ENCODE data around the gene RAB20. TPM values are rescaled to one million over a fixed set of nuclear protein-coding genes. Genes with fewer than 3 reads are reported as not detected.
A peak's percentile ranks its signal among the peaks of the same experiment; 100 is the strongest.

Gene RAB20
- total and polyA plus RNA-seq, 2 of the 8 experiments (the other 6 are each of a cell fraction or from before 2014, with no cell fraction given), result 14.8 to 27.9 TPM

DNA sequence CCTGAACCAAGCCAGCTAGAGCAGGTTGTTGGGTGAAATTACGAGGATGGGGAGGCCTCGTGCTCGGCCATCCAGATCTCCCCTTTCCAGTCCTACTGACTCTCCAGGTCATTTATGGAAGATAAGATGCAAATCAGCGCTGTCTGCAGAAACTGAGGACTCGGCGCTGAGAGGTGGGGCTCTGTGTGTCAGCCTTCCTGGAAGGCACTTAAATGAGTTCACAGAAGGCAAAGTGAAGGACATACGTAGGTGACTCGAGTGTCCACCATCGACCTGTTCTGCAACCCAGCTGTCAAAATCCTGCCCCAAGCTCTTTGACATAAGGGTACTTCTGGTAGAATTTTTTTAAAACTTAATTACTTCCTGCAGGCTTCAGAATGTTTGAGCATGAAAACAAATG is 86.4 kb downstream of the RAB20 start:
- 0 out of 2 replicates have a peak, but pooled peaks cover 2% of the 10 kb centered on the region for H3K23me2 ChIP-seq (ENCODE audit: low read depth, low read length)
- FAIRE-seq (no peak), DNase-seq (ENCODE audit: low read depth in 1 of 2, low spot score in 2 of 2) (no peak)
- 0 out of 7 replicates have a peak overlapping the region, but pooled peaks of 1 of the 4 experiments have one; percentile 7 for H3K9ac ChIP-seq (replicated peaks in 1 of 4; ENCODE audit: extremely low read depth in 1 of 4, low read depth in 3 of 4, low read length in 3 of 4)
- H3K14ac ChIP-seq (ENCODE audit: insufficient read length), result no peak overlapping the region
- H3K79me2 ChIP-seq (ENCODE audit: control insufficient read depth in 1 of 2, insufficient read depth in 2 of 2, low read length in 2 of 2), result no peaks in the 10 kb centered on the region
- no peak overlapping the region for H3K56ac ChIP-seq (replicated peaks; ENCODE audit: insufficient read length, low read depth, low read length)
- H3K4ac ChIP-seq (replicated peaks; ENCODE audit: insufficient read length, low read depth, low read length), result no peak overlapping the region
- peak overlapping the region; percentile 12; the same call in 1 of the 2 replicates for H2BK5ac ChIP-seq (ENCODE audit: low read depth, low read length)
- H3K27ac ChIP-seq (ENCODE audit: low read depth, low read length), result no peak overlapping the region
- WGBS, 2 experiments (ENCODE audit: extremely low coverage in 1 of 2, insufficient coverage in 1 of 2, insufficient read length in 1 of 2, insufficient replicate concordance in 2 of 2, low coverage in 1 of 2, low lambda C conversion rate in 2 of 2, missing lambda C conversion rate in 1 of 2), result 90% methylated on average over 9 of the region's 9 CpGs; no CpG with 5 or more reads in 1 of the 2 experiments
- H3K36me3 ChIP-seq (ENCODE audit: control insufficient read depth in 2 of 4, insufficient read depth in 4 of 4, low read length in 3 of 4), result peaks cover 2 to 16% (median 11%) of the 10 kb centered on the region in 4 experiments; a peak in 7 of 8 replicates
- TF ChIP-seq CTBP2 (IDR thresholded peaks at IDR 0.05; ENCODE audit: borderline replicate concordance, insufficient read depth, insufficient read length, low read length), result no peak
- TF ChIP-seq SIN3A (conservative IDR thresholded peaks at IDR 0.05 in 1 of 2, IDR thresholded peaks at IDR 0.05 in 1 of 2; ENCODE audit: low read depth in 1 of 2, low read length in 2 of 2), result no peak
- no peak for TF ChIP-seq GABPA (IDR thresholded peaks at IDR 0.05; ENCODE audit: borderline replicate concordance, insufficient read depth, low read length)
- H2BK12ac ChIP-seq (ENCODE audit: low read depth, low read length), result peak overlapping the region; percentile 80; the same call in 1 of the 2 replicates
- no peak overlapping the region for H4K8ac ChIP-seq (ENCODE audit: extremely low read depth, insufficient read depth, low read length)
- peaks cover 0 to 5% of the 10 kb centered on the region in 2 experiments for H4K20me1 ChIP-seq (replicated peaks in 1 of 2; ENCODE audit: control insufficient read depth in 1 of 2, insufficient read depth in 2 of 2, low read length in 2 of 2)
- no peak overlapping the region for H2BK20ac ChIP-seq (ENCODE audit: low read length)
- no peak overlapping the region for H2BK15ac ChIP-seq (ENCODE audit: low read length)
- no peak overlapping the region for H3K23ac ChIP-seq (ENCODE audit: insufficient read length)
- no peak overlapping the region for H4K91ac ChIP-seq (replicated peaks; ENCODE audit: insufficient read length, low read length)
- no peak overlapping the region for H2AFZ ChIP-seq (ENCODE audit: low read length)
- H2AK5ac ChIP-seq (ENCODE audit: low read depth, low read length), result peak overlapping the region; percentile 28; the same call in 1 of the 2 replicates
- no peaks in the 10 kb centered on the region; a peak in 1 of 4 replicates for H3K9me3 ChIP-seq (ENCODE audit: insufficient read depth in 2 of 2, low read depth in 1 of 2, low read length in 1 of 2)
- H3K27me3 ChIP-seq (replicated peaks in 1 of 4; ENCODE audit: control insufficient read depth in 3 of 4, extremely low read depth in 1 of 4, insufficient read depth in 3 of 4, low read length in 3 of 4), result no peaks in the 10 kb centered on the region
- H3K79me1 ChIP-seq (ENCODE audit: low read depth, low read length), result no peaks in the 10 kb centered on the region
- peaks cover 0 to 6% (median 0%) of the 10 kb centered on the region in 4 experiments; a peak in 1 of 7 replicates for H3K4me1 ChIP-seq (replicated peaks in 1 of 4; ENCODE audit: control insufficient read depth in 3 of 4, insufficient read depth in 4 of 4, low read length in 3 of 4)
- H3K4me2 ChIP-seq (ENCODE audit: insufficient read depth in 1 of 2, low read depth in 2 of 2, low read length in 2 of 2), result no peak overlapping the region
- H3K4me3 ChIP-seq (ENCODE audit: extremely low read depth in 1 of 4, insufficient read depth in 2 of 4, low read depth in 3 of 4, low read length in 4 of 4), result no peak overlapping the region
- ChIA-PET POLR2A (ENCODE audit: partially characterized antibody) (interaction anchor here (1.3 kb wide), 1 partner anchor 17 kb away, joined by 4 read pairs; no protein-coding TSS in a partner anchor), CTCF (ENCODE audit: partially characterized antibody) (no interaction called here)
- no peak overlapping the region for H4K5ac ChIP-seq (ENCODE audit: insufficient read length, low read depth, low read length)
- H2BK120ac ChIP-seq (replicated peaks; ENCODE audit: low read depth, low read length), result no peak overlapping the region
- no peak overlapping the region for H3K18ac ChIP-seq (ENCODE audit: extremely low read depth, low read length)
